ENCODE data around the gene THSD4.

The THSD4 gene

GRCh38 chr15:71094137-71094536 lies 21.1 kb upstream of the THSD4 start:
- H3K4me3 ChIP-seq (ENCODE audit: low read depth, low read length): no peak overlapping the region
- no peak for DNase-seq (ENCODE audit: low read depth)
- no peak for TF ChIP-seq CTCF (IDR thresholded peaks at IDR 0.05; ENCODE audit: control insufficient read depth, extremely low read depth, insufficient read depth)

- TF ChIP-seq CTCF (IDR thresholded peaks at IDR 0.05; ENCODE audit: control insufficient read depth, extremely low read depth, insufficient read depth): no peak
- no peak overlapping the region for H3K4me3 ChIP-seq (ENCODE audit: low read depth, low read length)
- DNase-seq (ENCODE audit: low read depth): peak; percentile 92
These were observed 18.6 kb upstream of the THSD4 start for GRCh38 chr15:71096676-71097075.

- no peak for DNase-seq (ENCODE audit: low read depth)
- no peak for TF ChIP-seq CTCF (IDR thresholded peaks at IDR 0.05; ENCODE audit: control insufficient read depth, extremely low read depth, insufficient read depth)
- H3K4me3 ChIP-seq (ENCODE audit: low read depth, low read length): no peak overlapping the region
These were observed 17.4 kb upstream of the THSD4 start for GRCh38 chr15:71097890-71098289.

GRCh38 chr15:71098920-71099319 lies 16.4 kb upstream of the THSD4 start:
- no peak for TF ChIP-seq CTCF (IDR thresholded peaks at IDR 0.05; ENCODE audit: control insufficient read depth, extremely low read depth, insufficient read depth)
- no peak overlapping the region for H3K4me3 ChIP-seq (ENCODE audit: low read depth, low read length)
- DNase-seq (ENCODE audit: low read depth): no peak

GRCh38 chr15:71103102-71103676 lies 12.1 kb upstream of the THSD4 start:
- no peak for DNase-seq (ENCODE audit: low read depth)
- TF ChIP-seq CTCF (IDR thresholded peaks at IDR 0.05; ENCODE audit: control insufficient read depth, extremely low read depth, insufficient read depth): peak; percentile 64
- no peak overlapping the region for H3K4me3 ChIP-seq (ENCODE audit: low read depth, low read length)

GRCh38 chr15:71104636-71105035 lies 10.6 kb upstream of the THSD4 start:
- TF ChIP-seq CTCF (IDR thresholded peaks at IDR 0.05; ENCODE audit: control insufficient read depth, extremely low read depth, insufficient read depth): no peak
- no peak overlapping the region for H3K4me3 ChIP-seq (ENCODE audit: low read depth, low read length)
- no peak for DNase-seq (ENCODE audit: low read depth)

GRCh38 chr15:71105444-71105843 lies 9.8 kb upstream of the THSD4 start:
- TF ChIP-seq CTCF (IDR thresholded peaks at IDR 0.05; ENCODE audit: control insufficient read depth, extremely low read depth, insufficient read depth): no peak
- H3K4me3 ChIP-seq (ENCODE audit: low read depth, low read length): no peak overlapping the region
- no peak for DNase-seq (ENCODE audit: low read depth)
